ENCODE results near the gene NECAB3.
A peak's percentile ranks its signal among the peaks of the same experiment; 100 is the strongest.

Gene NECAB3

DNA sequence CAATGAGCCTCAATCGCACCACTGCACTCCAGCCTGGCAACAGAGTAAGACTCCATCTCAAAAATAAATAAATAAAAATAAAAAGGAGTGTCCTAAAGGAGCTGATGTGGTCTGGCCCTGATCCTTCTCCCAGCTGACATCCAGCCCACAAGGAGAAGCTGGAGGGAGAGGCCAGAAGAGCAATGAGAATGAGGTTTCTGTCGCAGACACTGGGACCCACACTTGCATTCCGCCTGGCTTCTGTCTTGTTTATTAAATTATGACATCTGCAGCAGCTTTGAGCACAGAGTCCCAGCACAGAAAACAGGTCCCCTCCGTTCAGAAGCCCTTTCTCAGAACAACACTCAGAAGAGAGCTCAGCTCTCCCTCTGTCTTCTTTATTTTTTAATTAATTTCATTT, 22.2 kb upstream of the NECAB3 start:
- DNase-seq: no peak

DNA sequence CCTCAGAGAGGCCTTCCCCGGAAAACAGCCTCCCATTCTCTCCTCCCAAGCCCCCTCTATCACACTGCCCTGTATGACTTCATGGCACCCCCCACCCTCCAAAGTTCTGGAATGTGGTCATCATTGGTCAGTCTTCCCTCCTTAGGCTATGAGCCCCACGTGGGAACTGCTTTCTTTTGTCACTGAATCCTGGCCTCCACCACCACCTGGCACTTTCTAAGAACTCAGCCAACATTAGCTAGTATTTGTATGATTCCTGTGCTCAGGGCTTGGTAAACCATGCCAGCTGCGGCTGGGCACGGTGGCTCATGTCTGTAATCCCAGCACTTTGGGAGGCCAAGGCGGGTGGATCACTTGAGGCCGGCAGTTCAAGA, 20.4 kb upstream of the NECAB3 start:
- DNase-seq: no peak

- no peak for DNase-seq
Observed at GRCh38 chr20:33693741-33694638, 19.8 kb upstream of the NECAB3 start.

- no peak for DNase-seq
Observed at GRCh38 chr20:33693289-33693688, 19.1 kb upstream of the NECAB3 start.

- peak; percentile 76 for DNase-seq
Observed at GRCh38 chr20:33689973-33690372, 15.7 kb upstream of the NECAB3 start.

DNA sequence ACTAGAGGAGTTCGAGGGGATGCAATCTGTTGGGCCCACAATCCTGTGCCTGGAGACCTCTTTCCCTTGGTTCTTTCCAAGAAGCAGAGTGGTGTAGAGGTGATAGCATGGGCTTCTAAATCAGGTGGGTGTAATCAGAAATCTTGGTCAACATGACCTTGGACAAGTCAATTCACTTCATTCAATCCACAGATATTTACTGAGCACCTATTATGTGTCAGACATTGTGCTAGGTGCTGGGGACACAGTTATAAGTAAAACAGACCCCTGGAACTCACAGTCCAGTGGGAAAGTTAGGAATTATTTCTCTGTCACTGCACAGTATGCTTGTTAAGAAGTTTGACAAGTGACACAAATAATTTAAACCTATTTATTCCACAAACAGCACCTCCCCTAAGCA, 15.3 kb upstream of the NECAB3 start:
- no peak for DNase-seq

DNA sequence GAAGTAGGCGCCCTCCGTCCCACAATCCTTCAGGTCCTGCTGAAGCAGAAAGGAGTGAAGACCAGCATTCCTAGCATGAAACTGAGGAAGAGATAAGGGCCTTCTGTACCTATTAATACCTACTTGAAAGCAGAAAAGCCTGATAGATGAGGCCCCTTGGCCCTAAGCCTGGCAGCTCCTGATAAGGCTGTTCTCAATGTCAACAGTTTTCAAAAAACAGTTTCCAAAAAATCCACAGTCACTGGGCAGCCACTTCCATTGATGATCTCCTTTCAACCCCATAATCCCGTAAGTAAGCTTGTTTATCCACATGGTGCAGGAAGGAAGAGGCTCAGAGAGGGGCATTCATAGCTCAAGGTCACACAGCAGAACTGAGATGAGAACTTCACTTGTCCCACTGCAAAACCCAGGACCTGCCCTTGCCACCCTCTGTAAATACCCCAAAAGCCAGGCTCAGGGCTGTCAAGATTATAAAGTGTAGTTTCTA, 14.8 kb upstream of the NECAB3 start:
- no peak for DNase-seq

GRCh38 chr20:33687993-33688937, 14.0 kb upstream of the NECAB3 start:
- no peak for DNase-seq

- DNase-seq: no peak
Observed at GRCh38 chr20:33687370-33687915, 13.2 kb upstream of the NECAB3 start.

GRCh38 chr20:33686984-33687366, 12.7 kb upstream of the NECAB3 start:
- no peak for DNase-seq

GRCh38 chr20:33686100-33686983, 12.1 kb upstream of the NECAB3 start, which contains the start of gene E2F1:
E2F1 (minus strand) TSS chr20:33686385; CDS start chr20:33686264, 121 bp downstream.
- DNase-seq: peak; percentile 91

- DNase-seq: peak; percentile 19
Observed at GRCh38 chr20:33685328-33686099, 11.3 kb upstream of the NECAB3 start.

DNA sequence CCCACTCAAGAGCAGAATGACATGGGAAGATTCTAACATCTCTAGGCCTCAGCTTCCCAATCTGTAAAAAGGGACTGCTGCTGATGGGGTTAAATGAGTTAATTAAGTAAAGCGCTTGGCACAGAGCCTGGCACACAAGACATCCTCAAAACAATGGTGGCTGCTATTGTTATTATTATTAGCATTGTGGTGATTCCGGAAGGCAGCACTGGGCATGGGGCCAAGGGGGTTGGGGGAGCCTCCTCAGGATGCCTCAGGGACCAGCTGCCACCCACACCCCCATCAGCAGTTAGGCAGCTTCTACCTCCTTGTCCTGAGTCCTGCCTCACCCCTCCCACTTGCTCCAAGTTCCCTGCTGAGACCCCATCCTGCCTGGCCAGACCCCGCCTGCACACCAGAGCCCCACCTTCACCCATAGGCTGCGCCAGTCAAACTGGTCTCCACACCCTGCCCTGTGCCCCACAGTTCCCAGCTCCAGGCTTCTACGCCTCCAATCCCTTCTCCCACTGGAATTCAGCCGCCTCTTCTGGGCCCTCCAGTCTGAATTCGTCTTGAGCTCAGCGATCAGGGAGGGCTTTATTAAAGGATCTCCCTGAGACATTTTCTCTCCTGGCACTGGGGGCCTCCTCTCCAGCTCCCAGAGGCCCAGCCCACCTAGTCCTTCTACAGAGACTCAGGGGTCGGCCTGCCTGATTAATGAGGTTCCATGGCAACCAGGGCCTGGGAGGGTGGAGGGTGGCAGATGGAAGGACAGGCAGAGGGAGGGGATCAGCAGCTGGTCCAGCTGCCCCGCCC, 10.5 kb upstream of the NECAB3 start:
- no peak for DNase-seq

DNA sequence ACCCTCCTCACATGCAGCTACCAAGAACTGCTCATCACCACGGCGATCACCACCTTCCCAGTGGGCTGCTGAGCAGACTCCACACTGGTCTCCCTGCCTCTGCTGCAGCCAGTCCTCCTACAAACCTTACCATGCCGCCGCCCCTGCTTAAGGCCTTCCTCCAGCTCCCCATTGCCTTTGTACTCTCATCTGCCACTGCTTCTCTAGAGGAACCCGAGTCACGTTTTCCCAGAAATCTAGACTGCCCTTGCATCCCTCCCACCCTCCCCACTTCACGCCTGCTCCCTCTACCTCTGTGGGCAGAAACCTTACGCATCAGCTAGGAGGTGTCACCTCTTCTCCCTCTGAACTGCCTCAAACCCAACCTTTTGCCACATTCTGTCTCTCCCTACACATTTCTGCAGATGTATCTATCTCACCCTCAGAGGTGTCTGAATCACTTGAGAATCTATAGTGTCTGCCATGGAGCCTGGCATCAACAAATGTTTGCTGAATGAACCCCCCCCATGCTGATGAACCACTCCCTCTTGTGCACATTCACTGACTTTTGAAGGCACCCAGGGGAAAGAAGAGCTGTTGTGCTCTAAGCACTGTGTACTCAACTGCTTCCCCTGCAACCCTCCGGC, 7.6 kb upstream of the NECAB3 start:
- DNase-seq: no peak

GRCh38 chr20:33681288-33681687, 7.1 kb upstream of the NECAB3 start:
- no peak for DNase-seq

DNA sequence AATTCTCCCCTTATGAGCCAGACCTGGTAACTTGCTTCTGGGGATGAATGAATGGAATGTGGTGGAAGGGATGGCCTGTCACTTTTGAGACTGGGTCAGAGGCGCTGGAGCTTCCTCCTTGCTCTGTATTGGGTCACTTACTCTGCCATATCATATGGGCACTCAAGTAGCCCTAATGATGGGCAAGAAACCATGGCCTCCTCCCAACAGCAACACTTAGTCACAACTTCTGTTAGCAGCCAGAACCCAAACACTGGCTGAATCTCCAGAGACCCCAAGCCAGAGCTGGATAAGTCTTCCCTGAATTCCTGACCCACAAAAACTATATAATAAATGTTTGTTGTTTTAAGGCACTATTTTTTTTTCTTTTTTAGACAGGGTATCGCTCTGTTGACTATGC, 6.5 kb upstream of the NECAB3 start:
- no peak for DNase-seq

- peak; percentile 59 for DNase-seq
Observed at GRCh38 chr20:33679758-33680485, 5.7 kb upstream of the NECAB3 start.

GRCh38 chr20:33677991-33678702, 3.9 kb upstream of the NECAB3 start:
- no peak for DNase-seq
